Left ventricle myocardium inferior (tissue), 1 donor: Measurements from ENCODE around the gene SCARF1. TPM values are rescaled to one million over a fixed set of nuclear protein-coding genes. Genes with fewer than 3 reads are reported as not detected.
A peak's percentile ranks its signal among the peaks of the same experiment; 100 is the strongest.

Source experiments
- DNase-seq: peaks from one replicate; pipeline ENCODE4 v3.0.0-alpha.2; 2020
- H3K27ac ChIP-seq: fragments of 200-600 bp; replicated peaks from 2 replicates; pipeline ENCODE4 v1.8.0; 2021
- H3K27me3 ChIP-seq: fragments of 200-600 bp; 2 replicates; pipeline ENCODE4 v1.8.0; 2021; ENCODE audit warnings: low read depth
- H3K36me3 ChIP-seq: fragments of 200-600 bp; 2 replicates; pipeline ENCODE4 v1.8.0; 2021
- H3K4me1 ChIP-seq: fragments of 200-600 bp; 2 replicates; pipeline ENCODE4 v1.8.0; 2021
- H3K4me3 ChIP-seq: fragments of 200-600 bp; 2 replicates; pipeline ENCODE4 v1.8.0; 2021; ENCODE audit warnings: mild to moderate bottlenecking, moderate library complexity
- H3K9me3 ChIP-seq: fragments of 200-600 bp; replicated peaks from 2 replicates; pipeline ENCODE4 v1.8.0; 2021
- intact Hi-C: fragments of 100-400 bp; cut with micrococcal nuclease; formaldehyde crosslinking; loops from one replicate; pipeline ENCODE4 v1.11.0; 2022
- total RNA-seq: library from RNA; stranded (reverse); fragmentation: NEBNext Ultra II Directional; extraction: Animal tissue kit (Norgen Biotek cat#: 25700); gene quantifications from one replicate; pipeline ENCODE4 v1.2.1, GENCODE V29; 2021
- TF ChIP-seq, protein P1 (sequence below): fragments of 200-600 bp; IDR thresholded peaks from 2 replicates; pipeline ENCODE4 v1.8.0; 2021; ENCODE audit warnings: antibody characterized with exemption, mild to moderate bottlenecking, borderline replicate concordance
- donor health status: DM: no; HTN: yes; CAD: no; lungs with severe emphysema.

The SCARF1 gene
- total RNA-seq, 1 donor from 2014 or later, result 12.2 TPM

DNA sequence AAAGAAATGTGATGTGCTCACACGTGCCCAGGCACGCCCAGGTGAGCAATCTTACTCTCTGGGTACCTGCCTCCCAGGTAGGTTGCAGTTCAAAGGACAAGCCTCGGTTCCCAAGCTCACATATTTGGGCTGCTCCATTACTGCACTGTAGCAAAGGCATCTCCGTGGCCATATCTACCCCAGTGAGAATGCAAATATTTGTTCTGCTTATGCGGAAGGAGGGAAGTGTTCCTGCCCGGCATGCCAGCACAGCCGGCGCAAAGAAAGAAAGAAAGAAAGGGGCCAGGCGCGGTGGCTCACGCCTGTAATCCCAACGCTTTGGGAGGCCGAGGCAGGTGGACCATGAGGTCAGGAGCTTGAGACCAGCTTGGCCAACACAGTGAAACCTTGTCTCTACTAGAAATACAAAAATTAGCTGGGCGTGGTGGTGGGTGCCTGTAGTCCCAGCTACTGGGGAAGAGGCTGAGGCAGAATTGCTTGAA is 47.6 kb downstream of the SCARF1 start:
- no peak for DNase-seq
- H3K27me3 ChIP-seq, result no peaks in the 10 kb centered on the region
- H3K27ac ChIP-seq, result no peak overlapping the region
- H3K36me3 ChIP-seq, result no peaks in the 10 kb centered on the region
- intact Hi-C loops, result no loop called here
- no peak overlapping the region for H3K4me3 ChIP-seq
- no peaks in the 10 kb centered on the region for H3K4me1 ChIP-seq
- TF ChIP-seq, protein P1, sequence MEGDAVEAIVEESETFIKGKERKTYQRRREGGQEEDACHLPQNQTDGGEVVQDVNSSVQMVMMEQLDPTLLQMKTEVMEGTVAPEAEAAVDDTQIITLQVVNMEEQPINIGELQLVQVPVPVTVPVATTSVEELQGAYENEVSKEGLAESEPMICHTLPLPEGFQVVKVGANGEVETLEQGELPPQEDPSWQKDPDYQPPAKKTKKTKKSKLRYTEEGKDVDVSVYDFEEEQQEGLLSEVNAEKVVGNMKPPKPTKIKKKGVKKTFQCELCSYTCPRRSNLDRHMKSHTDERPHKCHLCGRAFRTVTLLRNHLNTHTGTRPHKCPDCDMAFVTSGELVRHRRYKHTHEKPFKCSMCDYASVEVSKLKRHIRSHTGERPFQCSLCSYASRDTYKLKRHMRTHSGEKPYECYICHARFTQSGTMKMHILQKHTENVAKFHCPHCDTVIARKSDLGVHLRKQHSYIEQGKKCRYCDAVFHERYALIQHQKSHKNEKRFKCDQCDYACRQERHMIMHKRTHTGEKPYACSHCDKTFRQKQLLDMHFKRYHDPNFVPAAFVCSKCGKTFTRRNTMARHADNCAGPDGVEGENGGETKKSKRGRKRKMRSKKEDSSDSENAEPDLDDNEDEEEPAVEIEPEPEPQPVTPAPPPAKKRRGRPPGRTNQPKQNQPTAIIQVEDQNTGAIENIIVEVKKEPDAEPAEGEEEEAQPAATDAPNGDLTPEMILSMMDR, result no peak
- no peaks in the 10 kb centered on the region for H3K9me3 ChIP-seq

DNA sequence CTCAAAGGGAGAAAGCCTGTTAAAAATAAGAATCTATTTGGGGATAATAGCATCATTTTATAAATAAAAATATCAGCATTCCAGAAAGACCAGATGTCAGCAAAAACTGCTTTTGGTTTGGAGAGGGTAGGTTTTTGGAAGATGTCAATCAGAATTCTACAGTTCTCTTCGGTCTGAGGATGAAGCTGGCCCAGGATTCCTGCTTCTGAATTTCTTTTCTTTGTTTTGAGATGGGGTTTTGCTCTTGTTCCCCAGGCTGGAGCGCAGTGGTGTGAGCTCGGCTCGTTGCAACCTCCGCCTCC is 52.0 kb downstream of the SCARF1 start:
- TF ChIP-seq, protein P1, result no peak
- intact Hi-C loops, result no loop called here
- no peak for DNase-seq
- Histone ChIP-seq H3K36me3 (no peaks in the 10 kb centered on the region), H3K27ac (no peak overlapping the region), H3K27me3 (no peaks in the 10 kb centered on the region), H3K9me3 (no peaks in the 10 kb centered on the region), H3K4me1 (peaks cover 21% of the 10 kb centered on the region), H3K4me3 (no peak overlapping the region)

DNA sequence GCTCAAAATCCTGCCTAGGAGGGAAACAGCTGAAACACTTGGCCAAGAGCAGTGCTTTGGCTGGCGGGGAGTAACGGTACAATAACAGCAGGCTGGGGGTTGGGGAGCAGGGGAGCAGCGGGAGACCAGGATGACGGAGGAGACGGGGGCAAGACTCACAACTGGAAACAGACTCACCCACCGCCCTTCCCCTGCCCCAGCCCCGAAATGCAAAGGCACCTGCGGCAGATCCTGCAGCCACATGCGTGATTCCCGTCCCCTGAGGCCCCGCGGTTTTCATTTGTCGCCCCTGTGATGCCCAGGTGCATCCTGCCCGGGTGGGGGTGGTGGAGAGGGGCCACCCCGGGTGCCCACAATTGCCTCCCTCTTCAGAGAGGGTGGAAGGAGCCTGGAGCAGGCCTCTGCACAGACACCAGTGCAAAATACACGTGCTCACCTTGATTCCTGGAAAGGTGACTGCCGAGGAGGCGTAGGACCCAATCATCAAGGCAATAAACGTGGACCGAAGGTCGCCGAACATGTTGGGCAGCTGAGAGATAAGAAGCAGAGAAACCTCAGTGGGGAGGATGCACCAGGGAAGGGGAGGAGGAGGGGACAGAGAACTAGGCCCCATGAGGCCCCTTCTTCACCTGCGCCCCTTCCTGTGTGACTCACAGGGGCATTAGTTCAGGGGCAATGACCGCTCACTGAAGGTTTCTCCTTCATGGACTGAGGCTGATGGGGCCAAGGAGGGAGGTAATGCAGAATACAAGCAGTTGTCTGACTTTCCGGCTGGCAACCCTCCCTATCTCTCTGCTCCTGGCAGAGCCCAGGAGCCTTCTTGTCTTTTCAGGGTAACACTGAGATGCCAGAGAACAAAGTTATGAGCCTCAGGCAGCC is 52.5 kb downstream of the SCARF1 start:
- no peaks in the 10 kb centered on the region for H3K36me3 ChIP-seq
- no peaks in the 10 kb centered on the region for H3K27me3 ChIP-seq
- no peak overlapping the region for H3K27ac ChIP-seq
- no peak overlapping the region for H3K4me3 ChIP-seq
- no peak for DNase-seq
- TF ChIP-seq, protein P1, result no peak
- no peaks in the 10 kb centered on the region for H3K9me3 ChIP-seq
- intact Hi-C loops, result no loop called here
- H3K4me1 ChIP-seq, result peaks cover 21% of the 10 kb centered on the region

DNA sequence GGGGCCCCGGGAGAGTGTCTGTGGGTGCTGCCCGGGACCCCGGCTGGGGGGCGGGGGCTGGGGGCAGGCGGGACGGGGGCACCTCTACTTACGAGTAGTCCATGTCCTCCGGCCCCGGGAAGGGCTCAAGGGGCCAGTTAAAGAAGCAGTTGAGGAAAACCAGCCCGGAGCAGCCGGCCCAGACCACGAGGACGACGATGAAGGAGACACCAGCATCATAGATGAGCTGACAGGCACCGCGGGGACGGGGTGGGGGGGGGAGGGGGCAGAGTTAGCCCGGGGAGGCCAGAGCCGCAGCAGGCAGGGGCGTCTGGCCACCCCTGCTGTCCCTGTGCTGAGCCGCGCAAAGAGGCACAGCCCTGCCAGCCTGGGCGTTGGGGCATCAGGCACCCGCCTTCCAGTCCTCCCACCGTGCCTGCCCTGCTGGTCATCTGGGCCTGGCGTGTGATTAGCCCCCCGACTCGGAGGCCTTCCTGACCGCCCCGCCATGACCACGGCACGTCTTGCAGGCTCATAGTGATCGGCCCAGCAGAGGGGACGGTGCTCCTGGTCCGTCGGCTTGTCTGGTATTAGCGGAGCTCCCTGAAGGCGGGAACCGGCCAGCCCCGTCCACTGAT is 54.0 kb downstream of the SCARF1 start:
- intact Hi-C loops, result no loop called here
- no peak for DNase-seq
- Histone ChIP-seq H3K4me3 (no peak overlapping the region), H3K4me1 (peaks cover 31% of the 10 kb centered on the region), H3K9me3 (no peaks in the 10 kb centered on the region), H3K27ac (no peak overlapping the region), H3K36me3 (no peaks in the 10 kb centered on the region), H3K27me3 (no peaks in the 10 kb centered on the region)
- TF ChIP-seq, protein P1, result no peak

DNA sequence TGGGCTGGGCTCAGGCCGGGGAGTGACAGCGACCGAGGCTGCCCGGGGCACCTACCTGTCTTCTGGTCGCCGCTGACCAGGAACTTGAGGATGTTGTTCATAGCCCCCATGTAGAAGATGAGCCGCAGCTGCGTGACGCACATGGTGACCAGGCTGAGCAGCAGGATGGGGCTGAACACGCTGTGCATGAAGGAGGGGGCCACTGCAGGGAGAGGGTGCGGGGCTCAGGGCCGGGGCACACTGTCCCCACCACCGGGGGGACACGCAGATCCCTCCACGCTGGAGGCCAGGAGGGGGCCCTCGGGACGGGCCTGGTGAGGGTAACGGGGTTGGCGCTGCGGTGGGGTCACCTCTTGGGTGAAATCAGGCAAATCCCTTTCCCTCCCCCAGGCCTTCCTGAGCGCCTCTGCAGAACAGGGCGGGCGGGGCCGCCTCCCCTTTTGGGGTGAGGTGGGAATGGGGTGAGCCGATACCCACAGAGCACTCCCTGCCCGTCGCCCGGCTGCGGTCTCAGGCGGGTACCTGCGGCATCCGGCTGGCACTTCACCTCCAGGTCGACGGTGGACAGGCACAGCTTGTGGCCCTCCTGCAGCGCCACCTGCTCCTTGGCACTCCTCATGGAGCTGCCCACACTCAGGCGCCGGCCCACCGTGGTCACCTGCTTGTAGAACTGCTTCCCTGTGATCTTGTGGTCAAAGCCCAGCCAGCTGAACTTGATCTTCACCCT is 54.6 kb downstream of the SCARF1 start:
- peak overlapping the region; percentile 91 for H3K27ac ChIP-seq
- no peaks in the 10 kb centered on the region for H3K9me3 ChIP-seq
- no peak overlapping the region for H3K4me3 ChIP-seq
- H3K4me1 ChIP-seq, result peaks cover 31% of the 10 kb centered on the region
- no peaks in the 10 kb centered on the region for H3K36me3 ChIP-seq
- TF ChIP-seq, protein P1, result no peak
- DNase-seq, result no peak
- no peaks in the 10 kb centered on the region for H3K27me3 ChIP-seq
- intact Hi-C loops, result no loop called here
